NCI-H2029 treated with DMSO at 0.1 percent for 48 hours (cell line): ENCODE results near the gene NUDCD3.

Experiments
- DNase-seq: peaks from one replicate; lab custom pipeline; 2025; lab: John Stamatoyannopoulos, UW

NUDCD3 gene

GRCh38 chr7:44400033-44400511, 90.4 kb downstream of the NUDCD3 start:
- no peak for DNase-seq

- DNase-seq: peak; percentile 36
Measured at GRCh38 chr7:44398953-44399574, 91.4 kb downstream of the NUDCD3 start.

GRCh38 chr7:44398511-44398911, 91.9 kb downstream of the NUDCD3 start:
- peak; percentile 76 for DNase-seq

- peak; percentile 70 for DNase-seq
Measured at GRCh38 chr7:44396931-44397545, 93.4 kb downstream of the NUDCD3 start.

- no peak for DNase-seq
Measured at GRCh38 chr7:44396496-44396895, 94.0 kb downstream of the NUDCD3 start.

GRCh38 chr7:44395067-44395466, 95.4 kb downstream of the NUDCD3 start:
- peak; percentile 83 for DNase-seq

GRCh38 chr7:44394636-44395035, 95.8 kb downstream of the NUDCD3 start:
- DNase-seq: no peak

- no peak for DNase-seq
Measured at GRCh38 chr7:44394112-44394447, 96.4 kb downstream of the NUDCD3 start.

- DNase-seq: no peak
Measured at GRCh38 chr7:44393238-44394111, 97.0 kb downstream of the NUDCD3 start.

GRCh38 chr7:44392618-44393010, 97.8 kb downstream of the NUDCD3 start:
- no peak for DNase-seq

- peak; percentile 79 for DNase-seq
Measured at GRCh38 chr7:44391746-44392617, 98.5 kb downstream of the NUDCD3 start.

GRCh38 chr7:44391171-44391570, 99.3 kb downstream of the NUDCD3 start:
- peak; percentile 86 for DNase-seq

- peak; percentile 75 for DNase-seq
Measured at GRCh38 chr7:44390701-44391100, 99.8 kb downstream of the NUDCD3 start.

GRCh38 chr7:44388089-44388970, 102.1 kb downstream of the NUDCD3 start:
- DNase-seq: no peak

GRCh38 chr7:44387389-44387788, 103.1 kb downstream of the NUDCD3 start:
- DNase-seq: no peak

- no peak for DNase-seq
Measured at GRCh38 chr7:44386139-44386913, 104.1 kb downstream of the NUDCD3 start.

- DNase-seq: no peak
Measured at GRCh38 chr7:44385434-44386138, 104.9 kb downstream of the NUDCD3 start.

- no peak for DNase-seq
Measured at GRCh38 chr7:44384586-44385433, 105.6 kb downstream of the NUDCD3 start.

- DNase-seq: no peak
Measured at GRCh38 chr7:44383566-44383965, 106.9 kb downstream of the NUDCD3 start.
